ENCODE data around the gene MRPS24.

Gene MRPS24

GRCh38 chr7:43865277-43865676 lies 4.0 kb downstream of the MRPS24 start (continued):
- TF ChIP-seq TCF4 (CRISPR knock-in tag; IDR thresholded peaks at IDR 0.05; ENCODE audit: borderline replicate concordance), result no peak
- TF ChIP-seq SNAI2 (CRISPR knock-in tag; IDR thresholded peaks at IDR 0.05), result no peak
- no peak for TF ChIP-seq PATZ1 (CRISPR knock-in tag; IDR thresholded peaks at IDR 0.05; ENCODE audit: borderline replicate concordance)
- no peak for TF ChIP-seq ARNTL (CRISPR knock-in tag; IDR thresholded peaks at IDR 0.05; ENCODE audit: borderline replicate concordance, low read depth)
- no peak for TF ChIP-seq CSDC2 (CRISPR knock-in tag; IDR thresholded peaks at IDR 0.05)

- no peak for ATAC-seq
Measured at GRCh38 chr7:43864126-43864525, 5.2 kb downstream of the MRPS24 start.

GRCh38 chr7:43856996-43857395 lies 12.3 kb downstream of the MRPS24 start:
- TF ChIP-seq CSRNP3 (CRISPR knock-in tag; IDR thresholded peaks at IDR 0.05) (no peak), TCF4 (CRISPR knock-in tag; IDR thresholded peaks at IDR 0.05; ENCODE audit: borderline replicate concordance) (no peak), ISL1 (CRISPR knock-in tag; IDR thresholded peaks at IDR 0.05) (no peak), CREB5 (CRISPR knock-in tag; IDR thresholded peaks at IDR 0.05; ENCODE audit: low read depth) (no peak), ARNTL (CRISPR knock-in tag; IDR thresholded peaks at IDR 0.05; ENCODE audit: borderline replicate concordance, low read depth) (no peak), BACH2 (CRISPR knock-in tag; IDR thresholded peaks at IDR 0.05; ENCODE audit: borderline replicate concordance) (no peak), TOX (CRISPR knock-in tag; IDR thresholded peaks at IDR 0.05; ENCODE audit: borderline replicate concordance) (no peak), ZNF70 (CRISPR knock-in tag; IDR thresholded peaks at IDR 0.05) (no peak), OSR1 (CRISPR knock-in tag; IDR thresholded peaks at IDR 0.05) (no peak), ZFP3 (CRISPR knock-in tag; IDR thresholded peaks at IDR 0.05) (no peak), ZNF8 (CRISPR knock-in tag; IDR thresholded peaks at IDR 0.05) (no peak)

More at GRCh38 chr7:43864126-43864525, 5.2 kb downstream of the MRPS24 start:
- TF ChIP-seq RARB (CRISPR knock-in tag; IDR thresholded peaks at IDR 0.05), result no peak
- no peak for TF ChIP-seq ZNF565 (CRISPR knock-in tag; conservative IDR thresholded peaks at IDR 0.05; ENCODE audit: low read depth)
- TF ChIP-seq TSHZ2 (CRISPR knock-in tag; IDR thresholded peaks at IDR 0.05), result no peak
- no peak for TF ChIP-seq OSR1 (CRISPR knock-in tag; IDR thresholded peaks at IDR 0.05)
- TF ChIP-seq CSDC2 (CRISPR knock-in tag; IDR thresholded peaks at IDR 0.05), result no peak
- no peak for TF ChIP-seq TOX (CRISPR knock-in tag; IDR thresholded peaks at IDR 0.05; ENCODE audit: borderline replicate concordance)
- no peak for TF ChIP-seq ZFP30 (CRISPR knock-in tag; IDR thresholded peaks at IDR 0.05)
- no peak for TF ChIP-seq ZNF8 (CRISPR knock-in tag; IDR thresholded peaks at IDR 0.05)
- TF ChIP-seq BACH2 (CRISPR knock-in tag; IDR thresholded peaks at IDR 0.05; ENCODE audit: borderline replicate concordance), result no peak
- no peak for TF ChIP-seq ARNTL (CRISPR knock-in tag; IDR thresholded peaks at IDR 0.05; ENCODE audit: borderline replicate concordance, low read depth)
- TF ChIP-seq ZNF70 (CRISPR knock-in tag; IDR thresholded peaks at IDR 0.05), result no peak
- no peak for TF ChIP-seq ZFP3 (CRISPR knock-in tag; IDR thresholded peaks at IDR 0.05)
- TF ChIP-seq ISL1 (CRISPR knock-in tag; IDR thresholded peaks at IDR 0.05), result no peak

GRCh38 chr7:43856316-43856715 lies 13.0 kb downstream of the MRPS24 start:
- no peak for ATAC-seq
- no peak for TF ChIP-seq ZNF565 (CRISPR knock-in tag; conservative IDR thresholded peaks at IDR 0.05; ENCODE audit: low read depth)
- TF ChIP-seq ISL1 (CRISPR knock-in tag; IDR thresholded peaks at IDR 0.05), result no peak
- TF ChIP-seq PPARA (CRISPR knock-in tag; IDR thresholded peaks at IDR 0.05; ENCODE audit: borderline replicate concordance), result no peak
- TF ChIP-seq PATZ1 (CRISPR knock-in tag; IDR thresholded peaks at IDR 0.05; ENCODE audit: borderline replicate concordance), result no peak

More at GRCh38 chr7:43856996-43857395, 12.3 kb downstream of the MRPS24 start:
- ATAC-seq, result no peak
